Spleen (tissue), 11 donors: ENCODE data around the gene TRAIP. TPM values are rescaled to one million over a fixed set of nuclear protein-coding genes. Genes with fewer than 3 reads are reported as not detected.
A peak's percentile ranks its signal among the peaks of the same experiment; 100 is the strongest.

Experiments used
- DNase-seq: peaks from one replicate; pipeline ENCODE4 v3.0.0-alpha.2; 2020
- H3K27ac ChIP-seq, 8 donors: fragments of 200-600 bp; sonication (generic) in 7 of 8; 1 replicate in 4 of 8; 2 replicates in 4 of 8; pipeline versions ENCODE4 v1.5.0 to v1.8.0; 2016 to 2021; ENCODE audit warnings: inconsistent platforms in 4 of 8, mild to moderate bottlenecking in 4 of 8, moderate library complexity in 1 of 8
- H3K27me3 ChIP-seq, 7 donors: fragments of 200-600 bp; sonication (generic) in 6 of 7; replicated peaks in 1 of 7; 1 replicate in 4 of 7; 2 replicates in 3 of 7; pipeline versions ENCODE4 v1.5.0 to v1.8.0; 2016 to 2021; ENCODE audit warnings: inconsistent platforms in 3 of 7, mild to moderate bottlenecking in 1 of 7
- H3K36me3 ChIP-seq, 6 donors: fragments of 200-600 bp; sonication (generic) in 5 of 6; 1 replicate in 4 of 6; 2 replicates in 2 of 6; pipeline versions ENCODE4 v1.5.0 to v1.8.0; 2016 to 2021; ENCODE audit warnings: inconsistent platforms in 2 of 6
- H3K4me1 ChIP-seq, 6 donors: fragments of 200-600 bp; sonication (generic) in 5 of 6; 1 replicate in 3 of 6; 2 replicates in 3 of 6; pipeline versions ENCODE4 v1.5.0 to v1.8.0; 2016 to 2021; ENCODE audit warnings: inconsistent platforms in 3 of 6
- H3K4me3 ChIP-seq, 8 donors: fragments of 200-600 bp; sonication (generic) in 7 of 8; 1 replicate in 4 of 8; 2 replicates in 4 of 8; pipeline versions ENCODE4 v1.5.0 to v1.8.0; 2016 to 2021; ENCODE audit warnings: inconsistent platforms in 4 of 8, mild to moderate bottlenecking in 4 of 8, moderate library complexity in 2 of 8
- H3K9me3 ChIP-seq, 8 donors: fragments of 200-600 bp; sonication (generic) in 7 of 8; 1 replicate in 4 of 8; 2 replicates in 4 of 8; pipeline versions ENCODE4 v1.5.0 to v1.8.0; 2016 to 2021; ENCODE audit warnings: inconsistent platforms in 4 of 8
- CTCF ChIP-seq, 11 experiments: fragments of 200-600 bp in 7 of 11; fragments of 450-650 bp in 4 of 11; sonication (generic) in 4 of 11; IDR thresholded peaks in 8 of 11; conservative IDR thresholded peaks in 3 of 11; 1 replicate in 7 of 11; 2 replicates in 4 of 11; pipeline versions ENCODE4 v1.4.0 to v1.8.0; 2016 to 2021; ENCODE audit warnings: antibody characterized with exemption in 11 of 11, inconsistent platforms in 4 of 11, mild to moderate bottlenecking in 1 of 11
- POLR2A ChIP-seq, 3 donors: fragments of 450-650 bp; IDR thresholded peaks; one replicate each; pipeline ENCODE4 v1.5.1; 2017; ENCODE audit warnings: antibody characterized with exemption in 3 of 3, mild to moderate bottlenecking in 1 of 3
- POLR2AphosphoS5 ChIP-seq, 3 donors: sonication (generic); formaldehyde crosslinking; IDR thresholded peaks; one replicate each; pipeline ENCODE4 v1.5.1; 2017; ENCODE audit warnings: antibody characterized with exemption in 3 of 3
- WGBS, 5 donors: extraction: QIAGEN DNeasy Blood & Tissue Kit in 3 of 5; methylation state at CpG; one replicate each; pipeline versions ENCODE4 v1.1.5 to v1.1.7; 2013 to 2018; 5-methylcytosine and 5-hydroxymethylcytosine counted together
- intact Hi-C: fragments of 100-400 bp; cut with DNase I; formaldehyde crosslinking; loops from one replicate; pipeline ENCODE4 v1.15.0; 2023; ENCODE audit warnings: low total_unique reads
- polyA plus RNA-seq, 3 donors: library from polyadenylated mRNA; stranded (reverse); fragments of 200-250 nt; gene quantifications; one replicate each; pipeline ENCODE4 v1.2.1, GENCODE V29; 2013
- total RNA-seq, 7 donors: library from RNA; depleted of rRNA in 3 of 7; stranded (reverse); fragments of >200 nt in 3 of 7; fragmentation: NEBNext Ultra II Directional in 4 of 7; extraction: Animal tissue kit (Norgen Biotek cat#: 25700) in 4 of 7; gene quantifications; one replicate each; pipeline versions ENCODE4 v1.1.0 to v1.2.1, GENCODE V29; 2016 to 2021
- donor health status: healthy with polysubstance abuse.
- donor health status: DM: no; HTN: no; CAD: no; lungs with moderate emphysema.
- donor health status: DM: no; HTN: no; CAD: no.
- donor health status: Bipolar disorder and iron deficiency.
- donor health status: healthy.
- donor health status: DM: no; HTN: no; CAD: no.
- donor health status: DM: yes; HTN: yes; CAD: no.

The TRAIP gene
- total and polyA plus RNA-seq, 10 donors: 2.1 to 4.3 (median 3.3) TPM

GRCh38 chr3:49841806-49842205 lies 14.6 kb downstream of the TRAIP start:
- DNase-seq: no peak
- H3K4me3 ChIP-seq: no peak overlapping the region
- H3K27me3 ChIP-seq: no peaks in the 10 kb centered on the region
- 89 to 97% (median 95%) methylated on average over 6 to 7 of the region's 7 CpGs for WGBS, 5 donors
- H3K36me3 ChIP-seq: peaks cover 0 to 45% (median 0%) of the 10 kb centered on the region in 6 donors
- no peak for TF ChIP-seq POLR2AphosphoS5 (IDR thresholded peaks at IDR 0.05)
- no peak for TF ChIP-seq CTCF (IDR thresholded peaks at IDR 0.05 in 8 of 11, conservative IDR thresholded peaks at IDR 0.05 in 3 of 11)
- no peaks in the 10 kb centered on the region for H3K9me3 ChIP-seq
- intact Hi-C loops: loop anchor here (5.0 kb wide), 1 partner anchor 140 kb away; no protein-coding TSS in a partner anchor
- H3K27ac ChIP-seq: no peak overlapping the region
- peaks cover 0 to 9% (median 7%) of the 10 kb centered on the region in 6 donors for H3K4me1 ChIP-seq

- Histone ChIP-seq H3K9me3 (no peaks in the 10 kb centered on the region), H3K36me3 (peaks cover 0 to 43% (median 0%) of the 10 kb centered on the region in 6 donors), H3K4me3 (no peak overlapping the region), H3K27me3 (no peaks in the 10 kb centered on the region), H3K4me1 (peaks cover 0 to 9% (median 7%) of the 10 kb centered on the region in 6 donors), H3K27ac (no peak overlapping the region)
- DNase-seq: no peak
- intact Hi-C loops: loop anchor here (5.0 kb wide), 1 partner anchor 139 kb away; no protein-coding TSS in a partner anchor
- TF ChIP-seq POLR2AphosphoS5 (IDR thresholded peaks at IDR 0.05): no peak
- TF ChIP-seq CTCF (IDR thresholded peaks at IDR 0.05 in 8 of 11, conservative IDR thresholded peaks at IDR 0.05 in 3 of 11): peak in 3 of 11 experiments; percentile 7 to 14 (median 14)
- no peak for TF ChIP-seq POLR2A (IDR thresholded peaks at IDR 0.05)
Measured at GRCh38 chr3:49841126-49841696, 15.2 kb downstream of the TRAIP start.

GRCh38 chr3:49840388-49840787 lies 16.0 kb downstream of the TRAIP start:
- no peaks in the 10 kb centered on the region for H3K9me3 ChIP-seq
- H3K4me1 ChIP-seq: peaks cover 0 to 9% (median 7%) of the 10 kb centered on the region in 6 donors
- no peak overlapping the region for H3K4me3 ChIP-seq
- DNase-seq: no peak
- H3K27me3 ChIP-seq: no peaks in the 10 kb centered on the region
- H3K27ac ChIP-seq: no peak overlapping the region
- WGBS, 5 donors: 62 to 83% (median 72%) methylated on average over 2 of the region's 2 CpGs
- peaks cover 0 to 36% (median 0%) of the 10 kb centered on the region in 6 donors for H3K36me3 ChIP-seq
- intact Hi-C loops: loop anchor here (5.0 kb wide), 1 partner anchor 138 kb away; no protein-coding TSS in a partner anchor
- TF ChIP-seq POLR2A (IDR thresholded peaks at IDR 0.05): no peak
- no peak for TF ChIP-seq CTCF (IDR thresholded peaks at IDR 0.05 in 8 of 11, conservative IDR thresholded peaks at IDR 0.05 in 3 of 11)
- no peak for TF ChIP-seq POLR2AphosphoS5 (IDR thresholded peaks at IDR 0.05)

- Histone ChIP-seq H3K36me3 (peaks cover 0 to 32% (median 0%) of the 10 kb centered on the region in 6 donors), H3K27ac (no peak overlapping the region), H3K4me3 (no peak overlapping the region), H3K27me3 (no peaks in the 10 kb centered on the region), H3K4me1 (peaks cover 0 to 9% (median 7%) of the 10 kb centered on the region in 6 donors), H3K9me3 (no peaks in the 10 kb centered on the region)
- intact Hi-C loops: loop anchor here (5.0 kb wide), 1 partner anchor 37 kb away; the partner anchor contains the start of gene INKA1
- TF ChIP-seq POLR2AphosphoS5 (IDR thresholded peaks at IDR 0.05) (peak in 1 of 3 donors; percentile 73), CTCF (IDR thresholded peaks at IDR 0.05 in 8 of 11, conservative IDR thresholded peaks at IDR 0.05 in 3 of 11) (peak; percentile 73 to 96 (median 91)), POLR2A (IDR thresholded peaks at IDR 0.05) (no peak)
- DNase-seq: peak; percentile 92
- 41 to 54% (median 43%) methylated on average over 6 of the region's 6 CpGs for WGBS, 5 donors
Measured at GRCh38 chr3:49839193-49839809, 17.1 kb downstream of the TRAIP start.
